ENCODE results near the gene TXNDC17.

- TF ChIP-seq CTCF (IDR thresholded peaks at IDR 0.05) (no peak), POLR2A (IDR thresholded peaks at IDR 0.05) (no peak)
Measured at GRCh38 chr17:6667516-6667915, 26.7 kb downstream of the TXNDC17 start.

Data from uterus (tissue), 2 donors.